ENCODE data around the gene PRDM9. TPM values are rescaled to one million over a fixed set of nuclear protein-coding genes. Genes with fewer than 3 reads are reported as not detected.

The PRDM9 gene
- total and polyA plus RNA-seq, 2 of the 8 experiments (the other 6 are each of a cell fraction or from before 2014, with no cell fraction given) = not detected

GRCh38 chr5:23468658-23469057 is 38.8 kb upstream of the PRDM9 start:
- H3K27ac ChIP-seq (ENCODE audit: low read depth, low read length) = no peak overlapping the region
- H4K91ac ChIP-seq (replicated peaks; ENCODE audit: insufficient read length, low read length) = no peak overlapping the region
- POLR2A ChIA-PET (ENCODE audit: partially characterized antibody) = no interaction called here
- no peak overlapping the region for H3K56ac ChIP-seq (replicated peaks; ENCODE audit: insufficient read length, low read depth, low read length)
- 95% methylated on average over 3 of the region's 3 CpGs; no CpG with 5 or more reads in 1 of the 2 experiments for WGBS, 2 experiments (ENCODE audit: extremely low coverage in 1 of 2, insufficient coverage in 1 of 2, insufficient read length in 1 of 2, insufficient replicate concordance in 2 of 2, low coverage in 1 of 2, low lambda C conversion rate in 2 of 2, missing lambda C conversion rate in 1 of 2)
- no peak overlapping the region for H4K8ac ChIP-seq (ENCODE audit: extremely low read depth, insufficient read depth, low read length)
- H3K4me2 ChIP-seq (ENCODE audit: insufficient read depth in 1 of 2, low read depth in 2 of 2, low read length in 2 of 2) = no peak overlapping the region
- H3K4ac ChIP-seq (replicated peaks; ENCODE audit: insufficient read length, low read depth, low read length) = no peak overlapping the region
- H3K18ac ChIP-seq (ENCODE audit: extremely low read depth, low read length) = no peak overlapping the region
- no peak for FAIRE-seq
- no peak overlapping the region for H2BK5ac ChIP-seq (ENCODE audit: low read depth, low read length)
- H4K5ac ChIP-seq (ENCODE audit: insufficient read length, low read depth, low read length) = no peak overlapping the region
- no peak overlapping the region for H3K23ac ChIP-seq (ENCODE audit: insufficient read length)
- CTCF ChIA-PET (ENCODE audit: partially characterized antibody) = interaction anchor here (0.7 kb wide), 1 partner anchor 10 kb away, joined by 3 read pairs; no protein-coding TSS in a partner anchor
- H3K36me3 ChIP-seq (ENCODE audit: control insufficient read depth in 2 of 4, insufficient read depth in 4 of 4, low read length in 3 of 4) = no peaks in the 10 kb centered on the region; a peak in 1 of 8 replicates
- H3K14ac ChIP-seq (ENCODE audit: insufficient read length) = no peak overlapping the region
- H3K4me3 ChIP-seq (ENCODE audit: extremely low read depth in 1 of 4, insufficient read depth in 2 of 4, low read depth in 3 of 4, low read length in 4 of 4) = no peak overlapping the region
- H2BK12ac ChIP-seq (ENCODE audit: low read depth, low read length) = no peak overlapping the region
- H3K4me1 ChIP-seq (replicated peaks in 1 of 4; ENCODE audit: control insufficient read depth in 3 of 4, insufficient read depth in 4 of 4, low read length in 3 of 4) = no peaks in the 10 kb centered on the region
- DNase-seq (ENCODE audit: low read depth in 1 of 2, low spot score in 2 of 2) = no peak
- H3K79me1 ChIP-seq (ENCODE audit: low read depth, low read length) = no peaks in the 10 kb centered on the region
- no peaks in the 10 kb centered on the region for H3K27me3 ChIP-seq (replicated peaks in 1 of 4; ENCODE audit: control insufficient read depth in 3 of 4, extremely low read depth in 1 of 4, insufficient read depth in 3 of 4, low read length in 3 of 4)
- H2BK15ac ChIP-seq (ENCODE audit: low read length) = no peak overlapping the region
- no peak overlapping the region for H2BK120ac ChIP-seq (replicated peaks; ENCODE audit: low read depth, low read length)
- no peak overlapping the region for H3K9ac ChIP-seq (replicated peaks in 1 of 4; ENCODE audit: extremely low read depth in 1 of 4, low read depth in 3 of 4, low read length in 3 of 4)
- peaks cover 12 to 18% of the 10 kb centered on the region in 2 experiments for H3K9me3 ChIP-seq (ENCODE audit: insufficient read depth in 2 of 2, low read depth in 1 of 2, low read length in 1 of 2)
- no peak overlapping the region for H2AK5ac ChIP-seq (ENCODE audit: low read depth, low read length)
- H3K79me2 ChIP-seq (ENCODE audit: control insufficient read depth in 1 of 2, insufficient read depth in 2 of 2, low read length in 2 of 2) = no peaks in the 10 kb centered on the region
- no peak overlapping the region for H2BK20ac ChIP-seq (ENCODE audit: low read length)
- H3K23me2 ChIP-seq (ENCODE audit: low read depth, low read length) = no peaks in the 10 kb centered on the region
- no peaks in the 10 kb centered on the region for H4K20me1 ChIP-seq (replicated peaks in 1 of 2; ENCODE audit: control insufficient read depth in 1 of 2, insufficient read depth in 2 of 2, low read length in 2 of 2)
- no peak overlapping the region for H2AFZ ChIP-seq (ENCODE audit: low read length)
- TF ChIP-seq SRF (IDR thresholded peaks at IDR 0.05; ENCODE audit: low read depth, low read length) (no peak), RBBP5 (IDR thresholded peaks at IDR 0.05; ENCODE audit: borderline replicate concordance, low read depth, low read length) (no peak), SP2 (IDR thresholded peaks at IDR 0.05; ENCODE audit: low read length) (no peak)

Data from H1 (cell line).